Stimulated activated naive B cell treated with anti-CD40 and anti-IgM and Interleukin-4, amounts not matched to agents 10 μg/mL and 1 μg/mL and 100 μg/mL, for 72 hours (primary cell): Measurements from ENCODE around the gene FXR1.

Experiments
- ATAC-seq, 2 donors: fragments of 150-1000 bp; cut with Tn5 transposase; replicated peaks; 2 replicates each; pipeline ENCODE4 v1.10.0; 2021; ENCODE audit warnings: moderate library complexity in 1 of 2
- DNase-seq: peaks from one replicate; pipeline ENCODE4 v3.0.0; 2021
- H3K27ac Mint-ChIP-seq: one replicate; pipeline ENCODE4 v1.8.0; 2022; ENCODE audit warnings: mild to moderate bottlenecking, mixed read lengths
- H3K27me3 Mint-ChIP-seq, 2 donors: one replicate each; pipeline ENCODE4 v1.8.0; 2022; ENCODE audit warnings: mixed read lengths in 2 of 2
- H3K36me3 Mint-ChIP-seq, 2 donors: one replicate each; pipeline ENCODE4 v1.8.0; 2022; ENCODE audit warnings: mixed read lengths in 2 of 2, mild to moderate bottlenecking in 1 of 2
- H3K4me1 Mint-ChIP-seq, 2 donors: one replicate each; pipeline ENCODE4 v1.8.0; 2022; ENCODE audit warnings: mixed read lengths in 2 of 2, mild to moderate bottlenecking in 1 of 2
- H3K4me3 Mint-ChIP-seq, 2 donors: one replicate each; pipeline ENCODE4 v1.8.0; 2022; ENCODE audit warnings: mild to moderate bottlenecking in 2 of 2, mixed read lengths in 2 of 2, moderate library complexity in 1 of 2
- H3K9me3 Mint-ChIP-seq, 2 donors: one replicate each; pipeline ENCODE4 v1.8.0; 2022; ENCODE audit warnings: mixed read lengths in 2 of 2, mild to moderate bottlenecking in 1 of 2

FXR1 gene

GRCh38 chr3:180913581-180914404 is 1.3 kb downstream of the FXR1 start:
- no peak for DNase-seq
- Mint-ChIP-seq H3K36me3 (peaks cover 6 to 9% of the 10 kb centered on the region in 2 donors), H3K4me1 (peaks cover 23 to 33% of the 10 kb centered on the region in 2 donors), H3K27me3 (no peaks in the 10 kb centered on the region), H3K27ac (peak overlapping the region; percentile 99), H3K4me3 (peak overlapping the region; percentile 93 to 96), H3K9me3 (no peaks in the 10 kb centered on the region)
- ATAC-seq, result no peak

- Mint-ChIP-seq H3K36me3 (peaks cover 8 to 17% of the 10 kb centered on the region in 2 donors), H3K27ac (no peak overlapping the region), H3K4me3 (no peak overlapping the region), H3K9me3 (no peaks in the 10 kb centered on the region), H3K27me3 (no peaks in the 10 kb centered on the region), H3K4me1 (peaks cover 25 to 58% of the 10 kb centered on the region in 2 donors)
- ATAC-seq (no peak), DNase-seq (no peak)
These were observed 6.1 kb downstream of the FXR1 start for GRCh38 chr3:180918542-180918941.

GRCh38 chr3:180922242-180922641 is 9.8 kb downstream of the FXR1 start:
- H3K4me1 Mint-ChIP-seq, result peaks cover 16 to 46% of the 10 kb centered on the region in 2 donors
- no peaks in the 10 kb centered on the region for H3K9me3 Mint-ChIP-seq
- DNase-seq (no peak), ATAC-seq (no peak)
- H3K36me3 Mint-ChIP-seq, result peaks cover 4 to 13% of the 10 kb centered on the region in 2 donors
- no peak overlapping the region for H3K4me3 Mint-ChIP-seq
- no peaks in the 10 kb centered on the region for H3K27me3 Mint-ChIP-seq
- no peak overlapping the region for H3K27ac Mint-ChIP-seq

GRCh38 chr3:180923561-180923960 is 11.1 kb downstream of the FXR1 start:
- H3K36me3 Mint-ChIP-seq, result peaks cover 7 to 18% of the 10 kb centered on the region in 2 donors
- H3K4me1 Mint-ChIP-seq, result peaks cover 16 to 50% of the 10 kb centered on the region in 2 donors
- DNase-seq (no peak), ATAC-seq (no peak)
- H3K9me3 Mint-ChIP-seq, result no peaks in the 10 kb centered on the region
- no peak overlapping the region for H3K27ac Mint-ChIP-seq
- H3K27me3 Mint-ChIP-seq, result no peaks in the 10 kb centered on the region
- H3K4me3 Mint-ChIP-seq, result no peak overlapping the region

- no peaks in the 10 kb centered on the region for H3K9me3 Mint-ChIP-seq
- no peak overlapping the region for H3K4me3 Mint-ChIP-seq
These were observed 14.1 kb downstream of the FXR1 start for GRCh38 chr3:180926526-180926925.

GRCh38 chr3:180929376-180929775 is 16.9 kb downstream of the FXR1 start:
- Mint-ChIP-seq H3K36me3 (peaks cover 7 to 27% of the 10 kb centered on the region in 2 donors), H3K27me3 (no peaks in the 10 kb centered on the region), H3K4me1 (peaks cover 17 to 48% of the 10 kb centered on the region in 2 donors), H3K4me3 (no peak overlapping the region), H3K27ac (no peak overlapping the region), H3K9me3 (no peaks in the 10 kb centered on the region)
- DNase-seq (no peak), ATAC-seq (no peak)

More at GRCh38 chr3:180926526-180926925, 14.1 kb downstream of the FXR1 start:
- Mint-ChIP-seq H3K27me3 (no peaks in the 10 kb centered on the region), H3K27ac (no peak overlapping the region), H3K36me3 (peaks cover 6 to 29% of the 10 kb centered on the region in 2 donors), H3K4me1 (peaks cover 26 to 56% of the 10 kb centered on the region in 2 donors)
- DNase-seq, result no peak
- ATAC-seq, result no peak

- peaks cover 6 to 29% of the 10 kb centered on the region in 2 donors for H3K36me3 Mint-ChIP-seq
- DNase-seq, result no peak
- H3K4me3 Mint-ChIP-seq, result no peak overlapping the region
- no peaks in the 10 kb centered on the region for H3K9me3 Mint-ChIP-seq
- no peaks in the 10 kb centered on the region for H3K27me3 Mint-ChIP-seq
- no peak for ATAC-seq
- H3K27ac Mint-ChIP-seq, result peak overlapping the region; percentile 33
- peaks cover 14 to 39% of the 10 kb centered on the region in 2 donors for H3K4me1 Mint-ChIP-seq
These were observed 18.1 kb downstream of the FXR1 start for GRCh38 chr3:180930526-180930925.

GRCh38 chr3:180932819-180933218 is 20.3 kb downstream of the FXR1 start:
- H3K36me3 Mint-ChIP-seq, result peaks cover 7 to 35% of the 10 kb centered on the region in 2 donors
- no peaks in the 10 kb centered on the region for H3K27me3 Mint-ChIP-seq
- H3K4me1 Mint-ChIP-seq, result peaks cover 14 to 37% of the 10 kb centered on the region in 2 donors
- H3K4me3 Mint-ChIP-seq, result no peak overlapping the region
- ATAC-seq (no peak), DNase-seq (no peak)
- H3K9me3 Mint-ChIP-seq, result no peaks in the 10 kb centered on the region
- H3K27ac Mint-ChIP-seq, result no peak overlapping the region

- DNase-seq, result no peak
- Mint-ChIP-seq H3K9me3 (no peaks in the 10 kb centered on the region), H3K27ac (no peak overlapping the region), H3K4me3 (no peak overlapping the region), H3K27me3 (no peaks in the 10 kb centered on the region), H3K36me3 (peaks cover 4 to 27% of the 10 kb centered on the region in 2 donors), H3K4me1 (peaks cover 11 to 30% of the 10 kb centered on the region in 2 donors)
- no peak for ATAC-seq
These were observed 22.2 kb downstream of the FXR1 start for GRCh38 chr3:180934638-180935037.

GRCh38 chr3:180940826-180941225 is 28.4 kb downstream of the FXR1 start:
- H3K9me3 Mint-ChIP-seq, result no peaks in the 10 kb centered on the region
- DNase-seq (no peak), ATAC-seq (no peak)
- no peak overlapping the region for H3K27ac Mint-ChIP-seq
- H3K36me3 Mint-ChIP-seq, result peaks cover 17 to 41% of the 10 kb centered on the region in 2 donors
- H3K4me1 Mint-ChIP-seq, result peaks cover 3 to 5% of the 10 kb centered on the region in 2 donors
- no peak overlapping the region for H3K4me3 Mint-ChIP-seq
- H3K27me3 Mint-ChIP-seq, result no peaks in the 10 kb centered on the region

- Mint-ChIP-seq H3K27me3 (no peaks in the 10 kb centered on the region), H3K4me3 (no peak overlapping the region), H3K9me3 (no peaks in the 10 kb centered on the region), H3K4me1 (peaks cover 12 to 15% of the 10 kb centered on the region in 2 donors), H3K36me3 (peaks cover 33 to 58% of the 10 kb centered on the region in 2 donors), H3K27ac (peak overlapping the region; percentile 72)
- no peak for DNase-seq
- ATAC-seq, result peak; percentile 89 to 90
These were observed 35.4 kb downstream of the FXR1 start for GRCh38 chr3:180947761-180948390.

GRCh38 chr3:180959691-180960090 is 47.2 kb downstream of the FXR1 start:
- ATAC-seq, result peak; percentile 46 to 75
- Mint-ChIP-seq H3K36me3 (peaks cover 35 to 58% of the 10 kb centered on the region in 2 donors), H3K27me3 (no peaks in the 10 kb centered on the region), H3K27ac (no peak overlapping the region), H3K9me3 (peaks cover 0 to 3% of the 10 kb centered on the region in 2 donors), H3K4me1 (peaks cover 5 to 11% of the 10 kb centered on the region in 2 donors), H3K4me3 (no peak overlapping the region)
- DNase-seq, result no peak

- Mint-ChIP-seq H3K4me1 (peaks cover 5 to 11% of the 10 kb centered on the region in 2 donors), H3K4me3 (no peak overlapping the region), H3K9me3 (peaks cover 0 to 3% of the 10 kb centered on the region in 2 donors), H3K27ac (no peak overlapping the region), H3K36me3 (peaks cover 27 to 51% of the 10 kb centered on the region in 2 donors), H3K27me3 (no peaks in the 10 kb centered on the region)
- ATAC-seq (no peak), DNase-seq (no peak)
These were observed 48.6 kb downstream of the FXR1 start for GRCh38 chr3:180961087-180961486.

GRCh38 chr3:180961552-180961951 is 49.1 kb downstream of the FXR1 start:
- no peak for ATAC-seq
- Mint-ChIP-seq H3K4me1 (peaks cover 5 to 11% of the 10 kb centered on the region in 2 donors), H3K27ac (no peak overlapping the region), H3K4me3 (no peak overlapping the region), H3K9me3 (peaks cover 0 to 3% of the 10 kb centered on the region in 2 donors), H3K27me3 (no peaks in the 10 kb centered on the region), H3K36me3 (peaks cover 25 to 49% of the 10 kb centered on the region in 2 donors)
- DNase-seq, result no peak
